ENCODE measurements around the gene MTMR1.

Gene MTMR1

DNA sequence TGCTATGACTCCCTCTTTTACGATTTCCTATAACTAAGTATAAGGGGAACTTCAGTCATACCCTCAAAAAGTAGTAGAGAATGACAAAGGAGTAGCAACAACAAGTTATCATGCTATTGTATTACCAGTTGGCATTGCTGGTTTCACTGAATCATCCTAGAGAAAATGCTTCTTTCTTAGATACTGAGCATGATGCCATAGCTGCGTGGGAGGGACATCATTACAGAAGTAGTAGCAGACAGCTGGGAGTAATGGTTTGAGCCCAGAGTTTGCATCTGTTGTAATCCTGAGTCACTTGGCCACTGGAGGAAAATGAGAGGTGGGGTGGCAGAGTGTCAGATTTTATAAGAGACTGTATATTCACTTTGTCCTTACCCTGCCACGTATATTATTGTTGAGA lies 38.6 kb downstream of the MTMR1 start:
- TF ChIP-seq CTCF (IDR thresholded peaks at IDR 0.05; ENCODE audit: poor library complexity, severe bottlenecking) = no peak
- Histone ChIP-seq H3K27ac (ENCODE audit: poor library complexity, severe bottlenecking) (no peak overlapping the region), H3K4me1 (ENCODE audit: insufficient read depth, poor library complexity, severe bottlenecking) (no peaks in the 10 kb centered on the region), H3K9me3 (ENCODE audit: severe bottlenecking) (no peaks in the 10 kb centered on the region), H3K4me3 (ENCODE audit: severe bottlenecking) (no peak overlapping the region), H3K27me3 (ENCODE audit: insufficient read depth, poor library complexity, severe bottlenecking) (no peaks in the 10 kb centered on the region), H3K36me3 (ENCODE audit: low read depth) (peaks cover 50% of the 10 kb centered on the region)
- DNase-seq (ENCODE audit: low spot score) = no peak
- no peak for ATAC-seq (ENCODE audit: low read depth)

DNA sequence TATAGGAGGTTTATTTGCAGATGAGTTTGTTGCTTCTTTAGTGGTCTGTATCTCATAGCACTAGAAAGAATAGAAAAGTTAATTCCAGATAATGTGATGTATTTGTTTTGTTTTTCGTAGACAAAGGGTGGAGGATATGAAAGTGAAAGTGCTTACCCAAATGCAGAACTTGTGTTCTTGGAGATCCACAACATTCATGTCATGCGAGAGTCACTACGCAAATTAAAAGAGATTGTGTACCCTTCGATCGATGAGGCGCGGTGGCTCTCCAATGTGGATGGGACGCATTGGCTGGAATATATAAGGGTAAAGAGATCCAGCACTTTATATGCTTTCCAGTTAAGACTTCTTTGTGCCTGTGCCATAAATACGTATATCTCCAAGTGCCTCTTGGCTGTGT lies 43.3 kb downstream of the MTMR1 start:
- no peaks in the 10 kb centered on the region for H3K27me3 ChIP-seq (ENCODE audit: insufficient read depth, poor library complexity, severe bottlenecking)
- TF ChIP-seq CTCF (IDR thresholded peaks at IDR 0.05; ENCODE audit: poor library complexity, severe bottlenecking) = no peak
- no peak for DNase-seq (ENCODE audit: low spot score)
- no peak overlapping the region for H3K27ac ChIP-seq (ENCODE audit: poor library complexity, severe bottlenecking)
- H3K4me1 ChIP-seq (ENCODE audit: insufficient read depth, poor library complexity, severe bottlenecking) = no peaks in the 10 kb centered on the region
- H3K36me3 ChIP-seq (ENCODE audit: low read depth) = peaks cover 38% of the 10 kb centered on the region
- H3K4me3 ChIP-seq (ENCODE audit: severe bottlenecking) = no peak overlapping the region
- H3K9me3 ChIP-seq (ENCODE audit: severe bottlenecking) = no peaks in the 10 kb centered on the region
- no peak for ATAC-seq (ENCODE audit: low read depth)

GRCh38 chrX:150752124-150752523 lies 58.9 kb downstream of the MTMR1 start:
- TF ChIP-seq CTCF (IDR thresholded peaks at IDR 0.05; ENCODE audit: poor library complexity, severe bottlenecking) = no peak
- no peaks in the 10 kb centered on the region for H3K4me1 ChIP-seq (ENCODE audit: insufficient read depth, poor library complexity, severe bottlenecking)
- no peak for ATAC-seq (ENCODE audit: low read depth)
- H3K27ac ChIP-seq (ENCODE audit: poor library complexity, severe bottlenecking) = no peak overlapping the region
- no peak for DNase-seq (ENCODE audit: low spot score)
- peaks cover 9% of the 10 kb centered on the region for H3K36me3 ChIP-seq (ENCODE audit: low read depth)
- H3K9me3 ChIP-seq (ENCODE audit: severe bottlenecking) = no peaks in the 10 kb centered on the region
- no peaks in the 10 kb centered on the region for H3K27me3 ChIP-seq (ENCODE audit: insufficient read depth, poor library complexity, severe bottlenecking)
- H3K4me3 ChIP-seq (ENCODE audit: severe bottlenecking) = no peak overlapping the region

GRCh38 chrX:150753357-150753756 lies 60.2 kb downstream of the MTMR1 start:
- no peaks in the 10 kb centered on the region for H3K27me3 ChIP-seq (ENCODE audit: insufficient read depth, poor library complexity, severe bottlenecking)
- no peak for TF ChIP-seq CTCF (IDR thresholded peaks at IDR 0.05; ENCODE audit: poor library complexity, severe bottlenecking)
- H3K27ac ChIP-seq (ENCODE audit: poor library complexity, severe bottlenecking) = no peak overlapping the region
- no peak for DNase-seq (ENCODE audit: low spot score)
- no peak overlapping the region for H3K4me3 ChIP-seq (ENCODE audit: severe bottlenecking)
- ATAC-seq (ENCODE audit: low read depth) = no peak
- H3K4me1 ChIP-seq (ENCODE audit: insufficient read depth, poor library complexity, severe bottlenecking) = no peaks in the 10 kb centered on the region
- H3K36me3 ChIP-seq (ENCODE audit: low read depth) = peaks cover 9% of the 10 kb centered on the region
- H3K9me3 ChIP-seq (ENCODE audit: severe bottlenecking) = no peaks in the 10 kb centered on the region

DNA sequence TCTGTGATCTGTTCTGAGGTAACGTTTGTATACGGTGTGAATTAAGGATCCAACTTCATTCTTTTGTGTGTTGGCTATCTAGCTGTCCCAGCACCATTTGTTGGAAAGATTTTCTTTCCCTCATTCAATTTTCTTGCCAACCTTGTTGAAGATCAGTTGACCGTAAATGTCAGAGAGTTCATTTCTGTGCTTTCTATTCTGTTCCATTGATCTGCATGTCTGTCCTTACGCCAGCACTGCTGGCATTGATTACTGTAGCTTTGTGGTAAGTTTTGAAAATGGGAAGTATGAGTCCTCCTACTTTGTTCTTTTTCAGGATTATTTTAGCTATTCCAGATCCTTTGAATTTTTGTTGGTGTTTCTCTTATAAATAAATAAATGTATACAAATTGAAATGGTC lies 60.8 kb downstream of the MTMR1 start:
- no peaks in the 10 kb centered on the region for H3K9me3 ChIP-seq (ENCODE audit: severe bottlenecking)
- H3K4me1 ChIP-seq (ENCODE audit: insufficient read depth, poor library complexity, severe bottlenecking) = no peaks in the 10 kb centered on the region
- no peak overlapping the region for H3K4me3 ChIP-seq (ENCODE audit: severe bottlenecking)
- no peak overlapping the region for H3K27ac ChIP-seq (ENCODE audit: poor library complexity, severe bottlenecking)
- no peak for TF ChIP-seq CTCF (IDR thresholded peaks at IDR 0.05; ENCODE audit: poor library complexity, severe bottlenecking)
- ATAC-seq (ENCODE audit: low read depth) = no peak
- no peaks in the 10 kb centered on the region for H3K27me3 ChIP-seq (ENCODE audit: insufficient read depth, poor library complexity, severe bottlenecking)
- no peak for DNase-seq (ENCODE audit: low spot score)
- peaks cover 9% of the 10 kb centered on the region for H3K36me3 ChIP-seq (ENCODE audit: low read depth)

Measured in RWPE2 (cell line).